GM21447 (cell line): ENCODE measurements around the gene SEMA3D.

Source experiments
- ATAC-seq: cut with Tn5 transposase; IDR thresholded peaks from one replicate; pipeline ENCODE4 v1.9.1; 2021; ENCODE audit not compliant: unreplicated experiment

Gene SEMA3D

DNA sequence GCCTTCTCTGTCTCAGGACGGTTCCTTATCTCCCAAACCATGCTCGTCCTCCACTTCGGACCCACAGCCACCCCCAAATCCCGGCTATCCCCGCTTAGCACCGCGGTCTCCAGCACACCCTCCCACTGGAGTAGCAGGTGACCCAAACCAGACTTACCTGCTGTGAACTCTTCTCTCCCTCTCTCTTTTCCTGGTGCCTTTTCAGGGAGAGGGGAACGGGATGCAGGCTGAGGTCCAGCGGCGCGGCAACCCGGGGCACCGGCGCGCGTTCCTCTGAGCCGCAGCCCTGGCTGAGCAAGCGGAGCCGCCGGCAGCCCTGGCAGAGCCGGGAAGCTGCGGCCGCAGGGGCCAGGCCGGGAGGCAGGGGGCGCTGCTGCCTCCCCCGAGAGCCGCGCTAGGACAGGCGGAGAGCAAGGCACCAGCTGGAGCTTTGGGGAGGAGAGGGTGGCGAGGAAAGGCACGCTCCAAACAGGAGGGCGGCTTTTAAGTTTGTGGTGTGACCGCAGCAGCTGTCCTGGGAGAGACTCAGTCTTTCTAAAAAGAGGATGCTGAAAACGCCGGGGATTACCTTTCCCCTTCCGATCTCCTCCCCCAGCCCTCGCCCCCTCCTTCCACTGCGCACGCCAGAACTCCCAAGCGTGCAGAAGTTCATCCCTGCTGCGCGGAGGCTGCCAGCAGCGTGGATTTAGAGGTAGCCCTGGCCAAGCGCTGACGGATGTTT is at the start of gene SEMA3D:
SEMA3D (minus strand) TSS at position 536 of the 721 bp plus-strand sequence. CDS start 65,165 bp downstream, outside the sequence.
- peak; percentile 95 for ATAC-seq

DNA sequence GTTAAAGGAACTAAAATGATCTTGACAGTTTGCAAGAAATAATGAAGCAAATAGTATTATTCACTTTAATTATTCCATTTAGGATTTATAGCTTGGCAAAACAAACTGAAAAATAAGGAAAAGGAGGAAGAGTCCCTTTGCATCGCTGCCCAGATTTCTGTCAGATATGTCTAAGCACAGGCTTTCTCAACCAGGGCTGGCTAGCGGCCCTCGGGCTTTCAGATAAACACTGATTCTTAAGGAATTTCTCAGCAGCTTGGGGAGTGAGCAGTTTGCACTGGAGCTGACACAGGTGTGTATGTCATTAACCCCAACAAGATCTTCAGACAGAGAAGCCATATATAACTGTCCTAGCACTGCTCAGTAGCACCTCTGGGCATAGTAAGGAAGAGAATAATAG is 47.9 kb upstream of the SEMA3D start:
- no peak for ATAC-seq

DNA sequence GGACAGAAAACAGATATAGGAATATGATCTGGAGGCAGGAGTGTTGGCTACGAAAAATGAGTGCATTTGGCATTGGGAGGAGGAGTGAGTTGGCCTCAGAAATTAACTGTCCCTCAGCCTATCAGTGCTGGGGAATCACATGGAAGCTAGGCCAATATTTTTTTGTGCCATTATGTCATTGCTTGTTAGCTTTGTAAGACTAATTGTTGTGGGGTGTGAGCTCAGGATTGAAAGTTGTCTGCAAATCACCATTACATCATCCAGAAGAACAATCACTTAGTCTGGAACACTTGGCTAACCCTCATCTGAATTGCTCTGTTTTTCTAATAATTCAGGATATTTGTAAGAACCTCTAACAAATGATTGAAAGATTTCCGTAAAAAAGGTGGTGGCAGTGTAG is 45.2 kb upstream of the SEMA3D start:
- no peak for ATAC-seq

DNA sequence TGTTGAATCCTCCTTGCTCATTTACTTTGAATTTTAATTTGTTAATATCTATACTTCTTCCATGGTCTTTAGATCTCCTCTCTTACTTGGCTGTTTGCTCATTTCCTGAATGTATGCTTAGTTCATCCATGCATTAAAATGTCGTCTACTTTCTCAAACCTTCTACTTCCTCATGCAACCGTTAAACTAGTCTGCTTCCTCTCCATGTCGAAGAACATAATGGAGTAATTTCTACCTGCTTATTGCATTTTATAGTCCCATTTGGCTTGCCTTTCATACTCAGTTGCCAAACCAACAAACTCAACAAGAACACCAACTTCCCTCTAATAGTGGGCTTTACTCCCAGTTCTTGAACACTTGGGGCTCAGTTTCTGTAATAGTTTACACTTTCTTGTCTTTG is 43.8 kb upstream of the SEMA3D start:
- no peak for ATAC-seq

DNA sequence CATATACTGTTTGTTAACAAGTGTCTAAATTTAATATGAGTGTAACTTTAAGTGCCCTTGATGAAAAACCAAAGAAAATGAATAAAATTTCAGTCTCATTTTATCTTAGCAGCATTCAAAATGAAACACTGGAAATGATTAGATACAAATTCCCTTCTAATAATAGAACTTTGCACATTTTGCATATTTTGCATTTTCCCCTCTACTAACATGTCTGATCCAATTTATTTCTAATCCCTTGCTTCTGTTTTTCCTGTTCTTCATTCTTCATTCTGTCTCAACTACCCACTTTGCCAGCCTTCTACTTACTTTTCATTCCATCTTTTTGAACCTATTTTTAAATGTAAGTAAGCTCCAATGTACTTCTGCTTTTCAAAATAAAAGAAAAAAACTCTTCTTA is 42.7 kb upstream of the SEMA3D start:
- ATAC-seq, result no peak

DNA sequence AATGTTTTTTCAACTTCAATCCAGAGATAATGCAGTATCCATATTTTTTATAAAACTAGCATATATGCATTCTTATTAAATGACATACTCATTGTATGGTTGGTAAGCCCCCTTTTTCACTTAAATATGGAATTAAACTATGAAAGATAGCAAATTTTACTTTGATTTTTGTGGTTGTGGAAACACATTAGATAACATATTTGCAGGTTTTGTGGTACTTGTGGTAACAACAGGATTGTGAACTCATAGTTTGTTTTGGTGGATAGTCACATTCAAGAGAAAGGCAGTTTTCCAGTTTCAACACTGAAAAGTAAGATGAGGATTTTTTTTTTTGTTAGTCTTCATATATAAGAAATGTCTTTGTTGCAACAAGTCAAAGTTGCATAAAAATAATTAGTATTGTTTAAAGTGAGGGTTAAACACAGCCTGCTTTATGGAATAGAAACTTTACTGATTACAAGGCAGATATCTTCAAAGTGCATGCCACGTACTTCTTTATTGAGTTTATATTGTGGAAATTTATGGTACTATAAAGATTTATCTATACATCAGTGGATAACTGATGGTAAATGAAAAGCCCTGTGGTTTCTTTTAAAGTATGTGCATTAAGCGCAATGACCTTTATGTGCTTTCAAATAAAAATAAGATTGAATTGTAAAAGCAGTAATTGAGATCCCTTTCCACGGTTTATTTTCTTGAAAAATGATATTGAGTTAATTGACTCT is 39.7 kb upstream of the SEMA3D start:
- ATAC-seq, result no peak

DNA sequence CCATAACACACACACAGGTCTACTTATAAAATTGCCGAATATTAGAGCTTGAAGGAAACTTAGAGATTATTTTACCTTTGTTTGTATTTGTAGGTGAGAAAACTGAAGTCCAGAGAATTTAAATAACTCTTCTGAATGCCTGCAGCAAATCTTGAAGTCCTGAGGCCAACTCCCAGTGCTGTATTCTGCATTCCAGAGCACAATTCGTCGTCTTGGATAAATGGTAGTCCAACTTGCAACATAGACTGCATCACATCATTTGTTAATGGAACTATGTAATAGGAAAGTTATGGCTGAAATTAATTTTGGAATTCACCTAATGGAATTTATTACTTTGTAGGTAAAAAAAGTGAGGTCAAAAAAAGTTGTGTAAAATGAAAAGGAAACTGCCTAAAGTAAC is 37.3 kb upstream of the SEMA3D start:
- no peak for ATAC-seq

DNA sequence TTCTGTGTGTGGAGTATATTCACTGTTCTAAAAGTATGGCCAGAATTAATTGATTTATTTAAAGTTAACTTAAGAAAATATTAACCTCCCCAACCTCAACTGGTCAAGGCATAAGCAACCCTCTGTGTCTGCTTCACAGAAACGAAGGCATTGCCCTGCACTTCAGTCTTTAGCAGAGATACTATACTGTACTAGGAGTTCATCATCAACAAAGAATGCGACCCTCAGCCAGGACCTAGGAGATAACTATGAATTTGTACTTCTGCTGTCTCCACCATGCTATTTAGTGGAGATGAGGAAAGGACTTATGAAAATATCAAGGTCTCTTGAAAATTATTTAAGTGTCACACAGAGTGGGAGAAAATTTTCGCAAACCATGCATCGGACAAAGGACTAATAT is 35.7 kb upstream of the SEMA3D start:
- no peak for ATAC-seq

DNA sequence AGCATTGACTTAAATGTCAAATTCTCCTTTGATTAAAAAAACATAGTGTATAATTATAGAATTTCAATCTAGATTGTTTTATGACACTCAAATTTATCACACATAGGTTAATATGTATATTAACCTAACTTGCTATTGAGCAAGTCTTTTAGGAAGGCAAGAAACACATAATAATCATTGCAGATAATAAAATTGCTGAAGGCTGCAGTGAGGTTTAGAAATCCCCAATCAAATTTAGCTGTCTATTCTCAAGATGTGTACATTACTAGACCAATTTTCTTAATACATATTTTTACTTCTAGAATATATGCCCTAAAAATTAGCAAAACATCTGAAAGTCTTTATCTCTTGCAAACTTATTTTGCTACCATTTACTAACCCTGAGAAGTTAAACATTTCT is 34.9 kb upstream of the SEMA3D start:
- no peak for ATAC-seq

DNA sequence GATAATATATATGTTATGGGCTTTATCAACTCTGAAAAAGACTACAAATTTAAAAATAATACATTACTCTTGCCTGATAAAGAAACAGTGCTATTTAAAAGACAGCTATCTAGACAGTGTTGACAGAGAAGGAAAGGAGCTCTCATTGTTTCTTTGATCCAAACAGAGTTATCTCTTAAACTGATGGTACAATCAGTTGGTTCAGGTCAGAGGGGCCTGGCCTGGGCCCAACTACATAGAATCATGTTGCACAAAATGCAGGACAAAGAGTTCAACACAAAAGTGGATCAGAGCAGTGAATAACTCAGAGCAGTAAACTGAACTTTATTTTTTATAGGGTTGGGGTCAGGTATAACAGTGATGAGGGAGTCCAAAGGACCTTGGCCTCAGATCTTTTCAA is 33.8 kb upstream of the SEMA3D start:
- ATAC-seq, result no peak

DNA sequence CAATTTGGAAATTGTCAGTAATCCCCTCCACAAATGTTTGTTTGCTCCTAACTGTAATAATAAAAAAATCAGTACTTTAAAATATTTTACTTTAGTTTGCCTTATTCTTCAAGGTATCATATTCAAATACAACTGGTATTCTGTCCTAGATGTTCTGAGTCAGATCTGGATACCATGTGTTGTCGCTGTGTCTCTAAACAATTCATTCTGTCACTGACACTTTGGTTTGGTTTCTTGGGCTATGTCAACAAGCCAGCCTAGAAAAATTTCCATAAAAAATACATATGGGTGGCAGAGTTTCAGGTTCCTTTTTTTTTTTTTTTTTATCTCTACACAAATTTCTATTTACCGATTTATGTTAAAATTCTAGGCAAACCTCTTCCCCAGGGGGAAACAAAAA is 33.2 kb upstream of the SEMA3D start:
- ATAC-seq, result no peak

DNA sequence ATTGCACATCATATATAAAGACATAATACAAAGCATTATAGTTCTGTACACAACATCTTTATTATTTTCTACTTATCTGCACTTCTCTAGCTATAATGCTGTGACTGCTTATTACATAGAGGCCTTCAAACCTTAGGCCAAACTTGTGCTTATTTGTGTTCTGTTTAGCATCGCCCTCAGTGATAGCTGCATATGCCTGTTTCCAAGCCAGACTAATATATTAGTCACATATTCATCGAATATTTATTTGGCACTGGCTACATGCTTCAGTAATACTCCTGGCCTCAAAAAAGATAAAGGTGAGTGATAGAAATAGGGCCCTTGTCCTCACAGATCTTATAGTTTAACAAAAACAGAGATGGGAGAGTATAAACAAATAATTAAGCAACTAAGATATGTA is 30.2 kb upstream of the SEMA3D start:
- ATAC-seq, result no peak

DNA sequence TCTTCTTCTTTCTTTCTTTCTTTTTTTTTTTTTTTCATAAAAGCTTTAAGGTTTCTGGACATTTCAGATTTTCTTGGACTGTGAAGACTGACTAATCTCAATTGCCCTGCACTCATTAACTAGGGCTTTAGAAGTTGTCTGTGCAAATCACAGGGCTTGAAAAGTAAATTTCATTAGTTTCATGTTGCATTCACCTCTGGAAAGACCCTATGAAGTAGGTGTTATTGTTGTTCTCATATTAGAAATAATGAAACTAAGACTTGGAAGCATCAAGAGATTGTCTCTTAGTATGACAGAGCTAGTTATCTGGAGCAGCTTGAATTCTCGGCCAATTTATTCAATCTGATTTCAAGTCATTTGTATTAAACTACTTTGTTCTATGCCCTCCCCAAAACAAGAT is 28.2 kb upstream of the SEMA3D start:
- ATAC-seq, result no peak

DNA sequence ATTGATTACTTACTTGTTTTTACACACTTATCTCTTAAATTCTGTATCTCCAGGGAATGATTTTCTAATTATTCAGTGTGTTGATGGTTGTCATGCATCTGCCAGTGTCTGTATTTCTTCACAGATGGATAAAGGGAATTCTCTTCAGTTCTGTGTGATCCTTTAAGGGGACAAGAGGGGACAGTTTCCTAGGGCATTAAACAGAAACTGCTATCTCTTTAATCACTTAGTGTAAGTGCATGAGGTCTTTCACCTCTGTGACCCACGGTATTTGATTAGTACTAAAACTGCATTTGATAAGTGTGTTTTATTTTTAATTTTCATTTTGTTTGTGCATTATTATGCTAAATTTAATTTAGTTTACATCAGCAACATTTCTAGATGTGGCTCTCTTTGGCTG is 26.6 kb upstream of the SEMA3D start:
- no peak for ATAC-seq

DNA sequence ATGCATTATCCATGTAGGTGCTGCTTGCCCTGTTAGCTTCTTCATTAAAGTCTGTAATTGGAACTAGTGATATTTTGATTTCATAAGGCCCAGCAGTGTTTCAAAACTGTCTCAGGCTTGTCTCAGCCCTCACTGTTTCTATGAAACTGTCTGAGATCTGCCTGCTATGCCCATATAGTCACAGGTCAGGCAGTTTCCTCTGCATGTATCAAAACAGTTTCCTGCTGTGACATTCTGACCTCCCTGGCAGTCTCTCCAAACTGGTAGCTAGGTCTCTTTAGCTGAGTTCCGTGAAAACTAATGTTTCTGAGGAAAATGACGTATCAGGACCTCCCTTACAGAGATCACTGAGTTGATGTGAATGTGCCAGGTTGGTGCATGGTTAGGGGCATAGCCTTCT is 18.9 kb upstream of the SEMA3D start:
- ATAC-seq, result no peak

DNA sequence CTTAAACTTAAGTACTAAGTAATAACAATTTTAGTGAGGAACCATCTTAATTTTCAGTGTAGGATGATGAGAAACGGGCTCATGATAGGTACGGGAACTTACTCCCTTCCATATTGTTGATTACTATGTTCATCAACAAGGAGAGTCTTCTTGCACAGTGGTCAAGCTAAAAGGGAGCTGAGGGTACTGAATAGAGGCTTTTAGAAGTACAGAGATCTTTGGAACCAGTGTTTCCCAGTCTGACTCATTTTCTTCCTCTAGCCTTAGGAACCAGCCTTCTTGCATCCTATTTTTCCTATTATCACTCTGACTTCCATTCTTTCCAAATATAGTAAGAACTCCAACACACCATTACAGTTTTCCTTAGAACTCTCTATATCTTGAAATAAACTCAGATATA is 17.6 kb upstream of the SEMA3D start:
- no peak for ATAC-seq

DNA sequence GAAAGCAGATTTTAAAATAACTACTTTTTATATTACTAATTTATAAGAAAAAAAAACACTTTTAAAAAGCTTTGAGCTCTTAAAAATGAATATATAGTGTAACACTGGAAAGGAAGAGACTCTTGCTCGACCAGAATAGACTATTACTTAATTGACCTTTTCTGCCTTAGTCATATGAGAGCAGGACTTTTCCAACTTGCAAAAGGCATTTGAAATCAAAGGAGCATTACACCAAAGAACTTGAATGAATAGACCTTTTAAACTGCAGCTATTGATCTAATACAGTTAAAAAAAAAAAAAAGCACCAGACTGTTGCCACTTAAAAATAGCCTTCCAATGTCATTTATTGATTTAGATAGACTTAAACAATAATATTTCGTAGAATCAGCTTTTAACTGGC is 17.2 kb upstream of the SEMA3D start:
- ATAC-seq, result no peak

DNA sequence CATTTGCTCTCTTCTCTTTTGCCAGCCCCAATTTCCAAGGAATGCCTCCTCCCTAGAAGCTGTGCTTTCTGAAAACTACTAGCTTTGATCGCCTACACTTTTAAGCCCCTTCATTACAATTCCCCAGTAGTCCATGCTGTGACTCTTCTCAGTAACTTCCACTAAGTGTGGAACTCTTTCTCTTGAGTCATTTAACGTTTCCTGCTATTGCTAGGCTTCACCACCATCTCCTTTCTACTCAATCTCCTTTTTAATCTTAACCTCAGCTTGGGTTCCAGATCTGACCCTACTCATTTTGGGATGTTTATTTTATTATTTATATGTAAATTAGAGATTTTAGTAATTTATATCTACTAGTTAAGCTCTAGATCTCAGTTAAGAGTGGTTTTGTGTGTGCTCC is 14.4 kb upstream of the SEMA3D start:
- ATAC-seq, result no peak

DNA sequence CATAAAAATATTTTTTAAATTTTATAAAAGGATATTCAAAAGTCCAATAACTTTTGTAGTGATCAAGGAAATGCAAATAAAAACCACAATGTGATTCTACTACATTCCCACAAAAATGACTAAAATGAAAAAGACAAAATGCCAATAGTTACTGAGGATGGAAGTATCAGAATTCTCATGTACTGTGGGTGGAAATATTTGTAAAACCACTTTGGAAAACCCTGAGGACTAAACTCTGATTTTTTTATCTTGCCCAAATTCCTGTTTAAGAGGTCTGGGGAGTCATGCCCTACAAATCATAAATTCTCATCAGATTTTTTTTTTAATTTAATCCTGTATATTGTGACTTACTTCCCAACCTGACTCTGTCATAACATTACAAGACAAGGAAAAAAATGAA is 9.8 kb upstream of the SEMA3D start:
- no peak for ATAC-seq

DNA sequence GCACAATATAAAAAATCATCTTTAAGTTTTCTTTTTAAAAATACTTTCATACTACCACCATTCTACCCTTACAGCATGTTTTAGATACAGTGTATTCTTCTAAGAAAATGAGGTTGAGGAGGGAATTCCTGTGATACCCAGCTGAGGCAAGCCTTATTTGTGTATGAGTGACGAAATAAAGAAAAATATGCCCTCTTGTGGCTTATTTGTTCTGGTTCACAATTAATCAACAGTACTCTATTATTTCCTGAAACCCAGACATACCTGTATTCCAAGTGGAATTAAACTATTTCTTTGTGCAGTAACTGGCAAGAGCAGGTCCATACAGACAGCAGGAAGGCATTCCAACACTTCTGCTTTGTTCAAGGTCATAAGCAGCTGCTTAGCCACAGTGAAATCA is 4.5 kb upstream of the SEMA3D start:
- ATAC-seq, result no peak

DNA sequence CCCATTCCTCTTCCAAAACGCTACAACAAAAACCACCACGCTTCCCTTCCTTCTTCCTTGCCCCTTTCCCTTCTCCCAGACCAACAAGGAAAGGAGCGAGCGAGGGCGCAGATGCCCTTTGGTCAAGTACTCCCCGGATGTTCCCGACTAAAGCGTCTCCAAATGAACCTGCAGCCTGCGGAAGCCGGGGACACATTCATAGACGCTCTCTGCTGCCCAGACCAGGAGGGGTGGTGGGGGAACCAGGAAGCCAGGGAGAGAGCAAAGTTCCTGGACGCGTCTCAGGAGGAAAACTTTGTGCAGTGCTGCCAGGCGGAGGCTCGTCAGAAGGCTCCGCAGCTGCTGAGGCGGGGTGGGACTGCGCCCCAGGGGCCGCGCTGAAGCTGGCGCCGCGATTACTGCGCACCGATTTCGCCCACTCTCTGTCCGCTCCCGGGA is 754 bp downstream of the SEMA3D start:
- peak; percentile 40 for ATAC-seq

DNA sequence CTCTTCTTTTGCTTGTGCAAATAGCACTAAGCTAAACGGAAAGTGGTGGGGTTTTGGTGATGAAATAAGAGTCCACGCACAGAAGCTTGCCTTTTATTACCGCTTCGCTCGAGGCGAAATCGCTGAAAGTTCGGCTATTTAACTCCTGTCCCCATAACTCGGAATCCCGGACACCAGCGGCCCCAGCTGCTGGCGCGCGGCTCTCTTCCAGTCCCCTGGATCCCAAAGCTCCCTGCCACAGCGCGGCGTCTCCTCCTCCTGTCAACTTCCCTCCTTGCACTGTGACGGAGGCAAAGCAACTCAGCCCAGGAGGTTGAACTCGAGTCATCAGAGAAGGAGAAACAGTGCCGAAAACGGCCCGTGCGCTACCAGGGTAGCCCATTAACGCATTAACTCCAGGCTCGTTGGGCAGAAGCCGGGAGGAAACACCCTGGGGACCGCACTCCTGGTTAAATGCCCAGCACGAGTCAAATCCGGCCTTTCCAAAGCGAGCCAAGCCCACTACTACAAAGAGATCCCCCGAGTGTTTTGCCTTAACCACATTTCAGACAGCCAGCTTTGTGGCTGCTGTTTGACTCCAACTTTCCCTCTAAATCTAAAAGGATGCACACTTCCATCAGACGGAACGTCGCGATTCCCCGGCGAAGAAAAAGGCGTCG is 1.3 kb downstream of the SEMA3D start:
- no peak for ATAC-seq
